Stomach (tissue), 9 donors: ENCODE data around the gene BTBD9. TPM values are rescaled to one million over a fixed set of nuclear protein-coding genes. Genes with fewer than 3 reads are reported as not detected.

Experiments
- DNase-seq, 2 donors: peaks; one replicate each; pipeline versions ENCODE4 v3.0.0 to v3.0.0-alpha.2; 2013 to 2019
- H3K27ac ChIP-seq, 5 donors: fragments of 200-600 bp in 4 of 5; sonication (generic) in 4 of 5; one replicate each; pipeline ENCODE4 v1.5.1; 2013 to 2019; ENCODE audit warnings: mild to moderate bottlenecking in 1 of 5, moderate library complexity in 1 of 5
- H3K27me3 ChIP-seq, 3 donors: fragments of 200-600 bp; sonication (generic); one replicate each; pipeline ENCODE4 v1.5.1; 2017 to 2019; ENCODE audit warnings: mixed run types in 1 of 3
- H3K36me3 ChIP-seq, 4 donors: fragments of 200-600 bp; sonication (generic); 1 replicate in 3 of 4; 2 replicates in 1 of 4; pipeline ENCODE4 v1.5.1; 2016 to 2019
- H3K4me1 ChIP-seq, 4 donors: fragments of 200-600 bp; sonication (generic); one replicate each; pipeline ENCODE4 v1.5.1; 2016 to 2019
- H3K4me3 ChIP-seq, 4 donors: fragments of 200-600 bp; sonication (generic) in 3 of 4; one replicate each; pipeline ENCODE4 v1.5.1; 2016 to 2019; ENCODE audit warnings: mild to moderate bottlenecking in 1 of 4
- H3K9me3 ChIP-seq, 4 donors: fragments of 200-600 bp; sonication (generic); one replicate each; pipeline ENCODE4 v1.5.1; 2016 to 2019
- EP300 ChIP-seq: sonication (generic); formaldehyde crosslinking; IDR thresholded peaks from one replicate; pipeline ENCODE4 v1.6.1; 2017; ENCODE audit warnings: antibody characterized with exemption
- POLR2A ChIP-seq, 4 donors: fragments of 450-650 bp; IDR thresholded peaks; one replicate each; pipeline ENCODE4 v1.6.1; 2016; ENCODE audit warnings: antibody characterized with exemption in 4 of 4, control low read depth in 2 of 4, mild to moderate bottlenecking in 1 of 4, moderate library complexity in 1 of 4
- POLR2AphosphoS5 ChIP-seq, 3 donors: sonication (generic); formaldehyde crosslinking; IDR thresholded peaks; one replicate each; pipeline ENCODE4 v1.6.1; 2016; ENCODE audit warnings: antibody characterized with exemption in 3 of 3
- WGBS, 5 donors: extraction: QIAGEN DNeasy Blood & Tissue Kit in 3 of 5; methylation state at CpG; one replicate each; pipeline versions ENCODE4 v1.1.5 to v1.1.7; 2013 to 2018; 5-methylcytosine and 5-hydroxymethylcytosine counted together
- intact Hi-C: fragments of 100-400 bp; cut with DNase I; formaldehyde crosslinking; loops from one replicate; pipeline ENCODE4 v1.15.1; 2023; ENCODE audit warnings: low total_unique reads
- polyA plus RNA-seq, 3 donors: library from polyadenylated mRNA; stranded (reverse); fragments of 200-250 nt; gene quantifications; one replicate each; pipeline ENCODE4 v1.2.3, GENCODE V29; 2013
- total RNA-seq, 5 donors: library from RNA; depleted of rRNA; stranded (reverse); fragments of >200 nt; gene quantifications; one replicate each; pipeline versions ENCODE4 v1.1.0 to v1.2.3, GENCODE V29; 2014 to 2016
- TF ChIP-seq, protein P1 (sequence below), 7 experiments: fragments of 450-650 bp in 4 of 7; fragments of 200-600 bp in 3 of 7; sonication (generic) in 3 of 7; IDR thresholded peaks; one replicate each; pipeline ENCODE4 v1.5.1; 2016 to 2019; ENCODE audit warnings: antibody characterized with exemption in 7 of 7, control low read depth in 2 of 7, mild to moderate bottlenecking in 1 of 7
- donor health status: healthy with polysubstance abuse.
- donor health status: Bipolar disorder and iron deficiency.
- donor health status: healthy.

The BTBD9 gene
- total and polyA plus RNA-seq, 8 donors, result 1.4 to 90.2 (median 6.8) TPM

DNA sequence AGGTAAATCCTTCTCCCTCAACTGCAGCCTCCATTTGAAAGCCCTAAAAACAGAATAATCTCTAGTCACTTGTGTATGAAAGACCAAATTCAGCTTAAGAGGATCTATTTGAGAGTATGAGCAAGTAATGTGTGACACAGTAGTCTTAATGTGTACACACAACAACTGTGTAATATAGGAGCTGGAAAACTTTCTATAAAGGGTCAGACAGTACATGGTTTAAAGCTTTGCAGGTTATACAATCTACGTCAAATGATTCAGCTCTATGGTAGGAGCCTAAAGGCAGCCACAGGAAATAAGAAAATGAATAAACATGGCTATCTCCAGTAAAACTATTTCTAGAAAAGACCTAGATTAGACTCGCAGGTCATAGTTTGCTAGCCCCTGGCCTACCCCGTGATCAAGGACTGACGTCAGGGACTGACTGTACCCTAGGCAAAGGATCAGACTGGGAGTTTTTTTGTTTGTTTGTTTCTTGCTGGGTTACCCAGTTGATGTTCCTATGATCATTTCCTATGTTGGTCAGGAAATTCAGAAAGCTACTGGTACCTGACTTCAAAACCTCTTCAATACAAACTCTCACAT is 39.7 kb downstream of the BTBD9 start:
- Histone ChIP-seq H3K36me3 (peaks cover 0 to 5% (median 0%) of the 10 kb centered on the region in 4 donors), H3K4me3 (no peak overlapping the region), H3K27ac (no peak overlapping the region), H3K9me3 (no peaks in the 10 kb centered on the region), H3K27me3 (no peaks in the 10 kb centered on the region), H3K4me1 (peaks cover 0 to 16% (median 11%) of the 10 kb centered on the region in 4 donors)
- TF ChIP-seq POLR2A (IDR thresholded peaks at IDR 0.05) (no peak), POLR2AphosphoS5 (IDR thresholded peaks at IDR 0.05) (no peak), EP300 (no peak)
- TF ChIP-seq, protein P1, sequence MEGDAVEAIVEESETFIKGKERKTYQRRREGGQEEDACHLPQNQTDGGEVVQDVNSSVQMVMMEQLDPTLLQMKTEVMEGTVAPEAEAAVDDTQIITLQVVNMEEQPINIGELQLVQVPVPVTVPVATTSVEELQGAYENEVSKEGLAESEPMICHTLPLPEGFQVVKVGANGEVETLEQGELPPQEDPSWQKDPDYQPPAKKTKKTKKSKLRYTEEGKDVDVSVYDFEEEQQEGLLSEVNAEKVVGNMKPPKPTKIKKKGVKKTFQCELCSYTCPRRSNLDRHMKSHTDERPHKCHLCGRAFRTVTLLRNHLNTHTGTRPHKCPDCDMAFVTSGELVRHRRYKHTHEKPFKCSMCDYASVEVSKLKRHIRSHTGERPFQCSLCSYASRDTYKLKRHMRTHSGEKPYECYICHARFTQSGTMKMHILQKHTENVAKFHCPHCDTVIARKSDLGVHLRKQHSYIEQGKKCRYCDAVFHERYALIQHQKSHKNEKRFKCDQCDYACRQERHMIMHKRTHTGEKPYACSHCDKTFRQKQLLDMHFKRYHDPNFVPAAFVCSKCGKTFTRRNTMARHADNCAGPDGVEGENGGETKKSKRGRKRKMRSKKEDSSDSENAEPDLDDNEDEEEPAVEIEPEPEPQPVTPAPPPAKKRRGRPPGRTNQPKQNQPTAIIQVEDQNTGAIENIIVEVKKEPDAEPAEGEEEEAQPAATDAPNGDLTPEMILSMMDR (IDR thresholded peaks at IDR 0.05), result no peak
- intact Hi-C loops, result no loop called here
- peak in 1 of 2 donors; percentile 20 for DNase-seq
- 46 to 73% (median 66%) methylated on average over 4 of the region's 4 CpGs for WGBS, 5 donors

DNA sequence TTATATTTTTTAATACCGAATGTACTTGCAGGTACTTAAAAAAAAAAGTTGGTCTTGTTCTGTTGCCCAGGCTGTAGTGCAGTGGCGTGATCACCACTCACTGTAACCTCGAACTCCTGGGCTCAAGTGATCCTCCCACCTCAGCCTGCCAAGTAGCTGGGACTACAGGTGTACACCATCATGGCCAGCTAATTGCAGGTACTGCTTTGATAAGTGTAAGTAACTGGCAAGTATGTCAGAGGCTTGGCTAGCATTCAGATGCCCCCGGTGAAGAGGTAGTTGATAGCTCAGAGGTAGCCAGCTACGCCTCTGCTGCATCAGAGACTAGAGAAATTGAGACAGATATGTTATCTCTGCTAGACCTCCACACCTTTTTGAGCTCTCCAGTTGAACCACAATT is 40.5 kb downstream of the BTBD9 start:
- Histone ChIP-seq H3K27ac (no peak overlapping the region), H3K4me3 (no peak overlapping the region), H3K36me3 (peaks cover 0 to 6% (median under 1%) of the 10 kb centered on the region in 4 donors), H3K27me3 (no peaks in the 10 kb centered on the region), H3K9me3 (no peaks in the 10 kb centered on the region), H3K4me1 (peaks cover 0 to 16% (median 9%) of the 10 kb centered on the region in 4 donors)
- TF ChIP-seq POLR2A (IDR thresholded peaks at IDR 0.05) (no peak), POLR2AphosphoS5 (IDR thresholded peaks at IDR 0.05) (no peak), EP300 (no peak)
- TF ChIP-seq, protein P1 (IDR thresholded peaks at IDR 0.05), result no peak
- no peak for DNase-seq
- intact Hi-C loops, result no loop called here
- WGBS, 5 donors, result 71 to 92% (median 77%) methylated on average over 5 of the region's 5 CpGs

DNA sequence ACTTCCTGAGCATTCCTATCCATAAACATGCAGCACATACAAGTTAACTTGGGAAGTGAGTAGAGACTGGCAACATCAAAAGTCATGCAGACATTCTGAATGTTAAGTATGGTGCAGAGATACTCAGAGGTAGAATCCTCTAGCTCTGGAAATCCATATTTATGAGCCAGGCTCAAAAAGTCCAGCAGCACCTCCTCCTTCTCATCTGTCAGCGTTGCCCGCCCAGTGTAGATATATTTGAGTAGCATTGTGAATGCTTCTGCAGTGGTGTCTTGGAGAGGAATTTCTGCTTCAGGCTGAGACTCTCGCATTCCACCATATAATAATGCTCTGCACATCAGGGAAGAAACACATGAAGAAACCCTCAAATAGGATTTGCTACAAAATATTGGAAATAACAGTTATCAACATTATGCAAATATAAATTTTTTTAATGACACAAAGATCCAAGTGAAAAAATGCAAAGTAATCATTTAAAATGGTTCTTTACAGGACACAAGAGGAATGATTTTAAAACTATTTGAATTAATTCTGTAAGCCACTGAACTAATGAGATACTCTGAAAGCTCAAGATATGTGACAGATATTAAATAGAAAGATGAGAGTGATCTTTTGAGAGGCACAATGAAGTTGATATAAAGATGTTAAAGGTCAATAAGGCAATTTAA is 45.6 kb downstream of the BTBD9 start:
- Histone ChIP-seq H3K36me3 (peaks cover 4 to 45% (median 33%) of the 10 kb centered on the region in 4 donors), H3K27me3 (no peaks in the 10 kb centered on the region), H3K4me1 (no peaks in the 10 kb centered on the region), H3K9me3 (no peaks in the 10 kb centered on the region), H3K4me3 (no peak overlapping the region), H3K27ac (no peak overlapping the region)
- intact Hi-C loops, result no loop called here
- DNase-seq, result no peak
- TF ChIP-seq, protein P1 (IDR thresholded peaks at IDR 0.05), result no peak
- TF ChIP-seq POLR2AphosphoS5 (IDR thresholded peaks at IDR 0.05) (no peak), EP300 (no peak), POLR2A (IDR thresholded peaks at IDR 0.05) (no peak)
- WGBS, 5 donors, result 94 to 98% (median 96%) methylated on average over 3 of the region's 3 CpGs

DNA sequence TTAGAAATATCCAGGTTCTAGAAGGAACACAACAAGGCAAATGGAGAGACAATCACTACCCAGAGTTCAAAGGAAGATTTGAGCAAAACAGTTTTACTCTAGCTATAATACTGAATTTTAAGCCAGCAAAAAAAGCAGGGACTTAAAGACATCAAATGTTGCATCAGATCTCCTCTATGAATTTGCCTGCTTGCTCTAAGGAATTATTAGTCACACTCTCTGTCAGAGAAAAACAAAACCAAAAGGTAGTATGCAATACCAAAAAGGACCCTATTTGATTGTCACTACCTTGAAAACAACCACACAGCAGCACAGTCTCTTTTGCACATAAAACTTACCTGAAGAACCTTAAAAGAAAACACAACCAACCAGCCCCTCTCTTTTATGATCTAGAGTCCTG is 46.3 kb downstream of the BTBD9 start:
- H3K27ac ChIP-seq, result no peak overlapping the region
- H3K36me3 ChIP-seq, result peaks cover 4 to 45% (median 33%) of the 10 kb centered on the region in 4 donors
- H3K4me1 ChIP-seq, result no peaks in the 10 kb centered on the region
- no peaks in the 10 kb centered on the region for H3K27me3 ChIP-seq
- H3K4me3 ChIP-seq, result no peak overlapping the region
- intact Hi-C loops, result no loop called here
- TF ChIP-seq POLR2A (IDR thresholded peaks at IDR 0.05) (no peak), POLR2AphosphoS5 (IDR thresholded peaks at IDR 0.05) (no peak), EP300 (no peak)
- TF ChIP-seq, protein P1 (IDR thresholded peaks at IDR 0.05), result no peak
- DNase-seq, result no peak
- no peaks in the 10 kb centered on the region for H3K9me3 ChIP-seq
